Activated CD4-positive, alpha-beta T cell treated with anti-CD3 and anti-CD28 coated beads, Interleukin-2, amount 50 U/mL, for 1 hour (primary cell): ENCODE data around the gene CRPPA.
A peak's percentile ranks its signal among the peaks of the same experiment; 100 is the strongest.
"Not testable (repeated sequence)": the region's sequence is repeated elsewhere in the genome, so short reads cannot be mapped to it uniquely, and the experiment has no call there.

Experiments used
- DNase-seq: peaks from one replicate; pipeline ENCODE4 v3.0.0-alpha.2; 2020

Gene CRPPA

DNA sequence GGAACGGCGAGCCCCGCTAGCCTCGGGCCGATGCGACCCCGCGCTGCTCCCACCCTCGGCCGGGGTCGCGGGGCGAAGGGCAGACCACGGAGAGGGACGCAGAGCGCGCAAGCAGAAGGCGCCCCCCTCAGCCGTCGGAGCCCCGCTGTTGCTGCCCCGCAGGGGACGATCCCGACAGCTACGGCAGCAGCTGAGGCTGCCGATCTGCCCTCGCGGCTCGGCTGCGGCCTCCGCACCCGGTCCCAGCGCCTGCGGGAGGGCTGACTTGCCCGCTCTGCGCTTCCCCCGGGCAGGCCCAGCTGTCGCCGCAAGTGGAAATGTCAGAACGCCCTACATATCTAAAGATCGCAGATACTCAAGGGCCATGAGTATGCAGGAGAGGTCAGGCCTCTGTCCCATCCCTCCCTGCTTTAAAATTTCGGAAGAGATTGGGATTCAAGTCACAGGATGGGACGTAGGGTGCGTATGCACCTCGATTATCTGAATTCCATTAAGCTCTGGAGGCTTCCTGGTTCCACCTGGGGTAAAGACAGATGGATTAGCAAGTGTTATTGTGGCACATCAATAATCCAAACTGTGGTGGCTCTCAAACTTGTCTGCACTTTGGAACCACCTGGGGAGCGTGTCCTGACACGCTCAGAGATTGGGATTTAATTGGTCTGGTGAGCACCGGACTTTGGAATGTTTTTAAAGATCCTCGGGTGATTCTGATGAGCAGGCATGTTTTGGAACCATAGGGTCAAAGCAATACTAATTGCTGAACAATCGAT lies at the start of gene CRPPA:
Gene CRPPA (minus strand): TSS at position 206 of the 770 bp plus-strand sequence. CDS start 216 bp downstream, outside the sequence.
- peak; percentile 10 for DNase-seq

GRCh38 chr7:16465469-16466361 lies 44.4 kb upstream of the CRPPA start, which contains the start of gene SOSTDC1:
Gene SOSTDC1, minus strand, starts transcription at chr7:16465738. Its CDS starts 70 bp downstream, at chr7:16465668.
- no peak for DNase-seq

GRCh38 chr7:16463949-16464715 lies 42.8 kb upstream of the CRPPA start:
- no peak for DNase-seq

- no peak for DNase-seq
Measured at GRCh38 chr7:16463520-16463919, 42.2 kb upstream of the CRPPA start.

DNA sequence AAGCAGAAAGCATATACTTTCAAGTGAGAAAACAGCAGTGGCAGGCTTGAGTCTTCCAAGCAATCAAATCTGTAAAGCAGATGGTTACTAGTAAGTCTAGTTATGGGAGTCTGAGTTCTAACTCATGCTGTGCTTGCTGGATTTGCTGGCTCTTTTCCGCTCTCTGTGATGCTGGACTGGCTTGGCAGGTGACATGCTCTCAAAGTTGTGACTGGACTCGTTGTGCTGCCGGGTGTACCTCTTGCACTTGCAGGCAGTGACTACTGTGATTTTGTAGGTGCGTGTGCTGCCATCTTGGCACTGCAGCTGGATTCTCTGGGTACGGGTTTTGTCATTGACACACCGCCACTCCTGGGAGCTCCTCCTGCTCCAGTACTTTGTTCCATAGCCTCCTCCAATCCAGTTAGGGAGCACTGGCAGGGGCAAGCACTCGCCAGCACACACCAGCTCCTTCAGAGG lies 41.1 kb upstream of the CRPPA start:
- no peak for DNase-seq

DNA sequence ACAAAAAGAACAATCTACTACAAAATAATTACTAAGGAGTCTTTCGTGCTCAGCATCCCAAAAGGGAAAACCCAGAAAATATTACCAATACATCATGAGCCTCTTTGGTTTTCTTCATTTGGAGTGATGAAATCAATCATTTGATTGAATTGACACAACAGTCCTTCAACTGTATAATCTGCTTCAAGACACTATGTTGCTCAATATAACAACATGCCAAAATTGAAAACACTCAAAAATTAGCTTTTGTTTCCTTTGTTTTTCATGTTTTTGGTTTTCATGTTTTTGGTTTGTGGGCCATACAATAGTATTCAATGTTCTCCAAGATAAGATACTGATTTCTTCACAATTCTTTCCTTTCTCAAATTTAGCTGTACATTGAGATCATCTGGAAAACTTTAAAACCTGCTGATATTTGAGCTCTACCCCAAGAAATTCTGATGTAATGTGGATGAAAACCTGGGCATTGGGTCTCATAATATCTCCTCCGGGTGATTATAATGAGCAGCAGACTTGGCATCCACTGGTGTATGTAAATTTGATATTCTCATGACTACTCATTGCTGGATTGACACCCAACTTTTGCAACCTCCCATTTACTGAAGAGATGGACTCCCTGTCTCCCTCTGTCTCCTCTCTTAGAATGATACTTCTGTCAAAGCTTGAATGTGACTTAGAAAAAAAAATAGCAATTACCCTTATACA lies 39.6 kb upstream of the CRPPA start:
- DNase-seq = no peak

DNA sequence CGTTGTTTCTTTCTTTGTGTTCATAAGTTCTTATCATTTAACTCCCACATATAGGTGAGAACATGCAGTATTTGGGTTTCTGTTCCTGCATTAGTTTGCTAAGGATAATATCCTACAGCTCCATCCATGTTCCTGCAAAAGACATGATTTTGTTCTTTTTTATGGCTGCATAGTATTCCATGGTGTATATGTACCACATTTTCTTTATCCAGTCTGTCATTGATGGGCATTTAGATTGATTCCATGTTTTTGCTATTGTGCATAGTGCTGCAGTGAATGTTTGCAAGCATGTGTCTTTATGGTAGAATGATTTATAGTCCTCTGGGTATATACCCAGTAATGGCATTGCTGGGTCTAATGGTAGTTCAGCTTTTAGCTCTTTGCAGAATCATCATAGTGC lies 35.0 kb upstream of the CRPPA start:
- DNase-seq = not testable (repeated sequence)

DNA sequence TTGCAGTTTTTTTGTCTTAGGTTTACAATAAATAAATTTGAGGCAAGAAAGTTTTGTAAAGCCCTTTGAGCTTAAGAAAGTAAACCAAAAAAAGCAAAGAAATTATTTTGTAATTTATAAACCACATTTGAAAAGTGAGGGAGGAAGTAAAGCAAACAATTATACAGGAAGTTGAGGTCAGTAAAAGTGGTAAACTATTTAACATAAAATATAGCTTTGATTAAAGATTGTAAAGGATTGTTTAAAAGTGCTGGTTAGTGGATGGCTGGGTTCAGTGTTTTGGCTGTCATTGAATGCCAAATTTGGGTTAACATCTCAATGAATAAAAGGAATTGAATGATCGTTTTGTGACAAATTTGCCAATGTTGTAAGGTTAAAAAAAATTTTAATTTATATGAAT lies 34.3 kb upstream of the CRPPA start:
- DNase-seq = no peak

GRCh38 chr7:16450366-16450765 lies 29.0 kb upstream of the CRPPA start:
- no peak for DNase-seq

GRCh38 chr7:16447876-16448275 lies 26.5 kb upstream of the CRPPA start:
- DNase-seq = no peak

GRCh38 chr7:16446508-16446907 lies 25.2 kb upstream of the CRPPA start:
- DNase-seq = no peak

DNA sequence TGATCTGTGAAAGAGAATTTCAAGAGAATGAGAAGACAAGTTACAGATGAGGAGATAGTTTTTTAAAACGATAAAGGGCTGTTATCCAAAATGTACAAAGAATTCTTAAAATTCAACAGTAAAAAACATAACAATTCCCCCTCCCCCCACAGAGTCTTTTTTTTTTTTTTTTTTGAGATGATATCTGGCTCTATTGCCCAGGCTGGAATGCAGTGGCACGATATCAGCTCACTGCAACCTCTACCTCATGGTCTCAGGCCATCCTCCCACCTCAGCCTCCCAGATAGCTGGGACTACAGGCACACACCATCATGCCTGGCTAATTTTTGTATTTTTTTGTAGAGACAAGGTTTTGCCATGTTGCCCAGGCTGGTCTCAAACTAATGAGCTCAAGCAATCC lies 22.5 kb upstream of the CRPPA start:
- DNase-seq = not testable (repeated sequence)

DNA sequence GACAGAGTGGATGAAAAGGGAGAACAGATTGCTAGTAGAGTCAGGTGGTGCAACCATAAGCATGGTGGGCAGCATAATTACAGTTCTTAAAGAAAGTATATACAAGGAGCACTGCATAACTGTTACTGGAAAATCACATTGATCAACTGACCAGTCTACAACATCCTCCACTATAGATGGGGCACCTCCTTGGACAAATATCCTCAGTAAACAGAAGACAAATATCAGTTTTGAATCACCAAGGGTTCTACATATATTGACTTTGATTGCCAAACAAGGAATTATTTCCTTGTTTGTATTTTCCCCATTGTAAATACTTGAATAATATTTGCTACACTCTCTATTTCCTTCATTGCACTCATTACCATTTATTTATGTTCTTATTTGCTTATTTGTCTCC lies 17.6 kb upstream of the CRPPA start:
- no peak for DNase-seq

DNA sequence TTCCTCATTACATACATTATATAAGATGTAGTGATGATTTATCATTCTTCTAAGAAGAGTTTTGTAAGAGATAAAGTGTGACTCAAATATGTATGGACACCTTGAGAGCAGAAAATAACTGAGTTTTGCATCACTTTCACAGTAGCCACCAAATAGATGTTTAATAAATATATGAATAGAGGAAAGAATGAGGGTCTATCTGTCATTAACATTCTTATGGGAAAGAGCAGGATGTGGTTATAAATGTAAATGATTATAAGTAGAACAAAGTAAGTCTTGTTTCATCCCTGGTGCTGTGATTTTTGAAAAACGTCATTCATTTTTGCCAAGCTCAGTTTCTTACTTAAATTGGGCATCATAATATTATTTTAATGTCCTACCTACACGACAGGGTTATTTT lies 15.0 kb upstream of the CRPPA start:
- DNase-seq = no peak

DNA sequence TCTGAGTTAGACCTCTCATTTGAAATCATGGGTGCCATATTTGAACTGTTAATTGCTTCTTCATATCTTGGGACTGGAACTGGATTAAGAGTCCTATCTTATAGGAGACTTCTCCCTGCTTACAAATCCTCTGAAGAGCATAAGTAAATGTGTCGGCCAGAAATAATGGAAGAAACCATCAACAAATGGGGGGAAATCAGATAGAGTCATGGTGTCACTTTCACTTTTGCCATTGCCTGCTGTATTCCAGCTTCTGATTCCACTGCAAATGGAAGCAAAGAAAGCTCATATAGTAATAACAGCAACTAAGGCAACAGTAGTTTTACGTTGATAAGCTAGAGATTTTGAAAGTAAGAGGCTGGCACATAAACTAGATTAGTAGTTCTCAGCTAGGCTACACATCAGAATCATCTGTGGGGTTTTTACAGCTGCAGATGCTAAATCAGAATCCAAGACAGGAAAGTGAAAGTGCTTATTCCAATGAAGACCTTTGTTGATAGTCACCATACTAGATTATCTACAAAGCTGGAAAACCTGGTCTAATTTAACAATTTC lies 12.3 kb upstream of the CRPPA start:
- no peak for DNase-seq

GRCh38 chr7:16432425-16432731 lies 11.0 kb upstream of the CRPPA start:
- no peak for DNase-seq

DNA sequence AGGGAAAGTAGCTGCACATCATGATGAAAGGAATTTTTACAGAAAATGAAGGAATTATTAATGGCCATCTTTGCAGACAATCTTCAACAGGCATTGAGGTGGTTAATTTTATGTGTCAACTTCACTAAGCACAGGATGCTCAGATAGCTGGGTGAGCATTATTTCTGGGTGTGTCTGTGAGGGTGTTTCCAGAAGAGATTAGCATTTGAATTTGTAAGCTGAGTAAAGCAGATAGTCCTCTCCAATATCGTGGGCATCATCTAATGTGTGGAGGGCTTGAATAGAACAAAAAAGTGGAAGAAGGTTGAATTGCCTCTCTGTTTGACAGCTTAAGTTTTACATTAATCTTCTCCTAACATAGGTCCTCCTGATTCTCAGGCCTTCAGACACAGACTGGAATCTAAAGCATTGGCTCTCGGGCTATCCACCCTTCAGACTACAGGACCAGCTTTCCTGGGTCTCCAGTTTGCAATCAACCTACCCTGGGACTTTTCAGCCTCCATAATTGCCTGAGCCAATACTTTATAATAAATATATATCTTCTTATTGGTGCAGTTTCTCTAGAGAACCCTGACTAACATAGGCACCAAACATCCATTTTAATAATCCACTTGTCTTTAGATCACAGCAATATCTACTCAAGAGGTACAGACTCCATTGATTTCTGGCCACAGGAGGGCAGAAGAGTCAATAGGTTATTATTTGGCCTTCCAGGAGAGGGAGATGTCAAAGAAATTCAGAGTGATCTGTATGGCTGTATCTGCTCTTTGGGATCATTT lies 10.5 kb upstream of the CRPPA start:
- DNase-seq = no peak

- no peak for DNase-seq
Measured at GRCh38 chr7:16430133-16430532, 8.8 kb upstream of the CRPPA start.

- DNase-seq = no peak
Measured at GRCh38 chr7:16428672-16429071, 7.3 kb upstream of the CRPPA start.

DNA sequence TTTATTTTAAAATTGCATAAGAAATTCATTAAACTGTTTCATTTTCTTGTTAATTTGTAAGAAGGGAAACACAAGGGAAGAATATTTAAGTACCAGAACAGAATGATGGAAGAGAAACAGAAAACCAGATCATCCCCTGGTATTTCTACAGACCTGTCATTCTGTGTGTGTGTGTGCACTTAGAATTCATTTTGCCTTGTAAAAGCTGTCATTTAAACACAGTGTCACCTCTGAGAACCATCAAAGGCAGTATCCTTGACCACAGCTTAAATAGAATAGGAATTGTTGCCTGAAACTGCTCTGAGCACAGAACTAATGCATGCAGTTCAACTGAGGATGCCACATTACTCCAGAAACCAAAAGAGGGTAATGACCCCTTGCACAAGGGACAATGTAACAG lies 6.8 kb upstream of the CRPPA start:
- no peak for DNase-seq

DNA sequence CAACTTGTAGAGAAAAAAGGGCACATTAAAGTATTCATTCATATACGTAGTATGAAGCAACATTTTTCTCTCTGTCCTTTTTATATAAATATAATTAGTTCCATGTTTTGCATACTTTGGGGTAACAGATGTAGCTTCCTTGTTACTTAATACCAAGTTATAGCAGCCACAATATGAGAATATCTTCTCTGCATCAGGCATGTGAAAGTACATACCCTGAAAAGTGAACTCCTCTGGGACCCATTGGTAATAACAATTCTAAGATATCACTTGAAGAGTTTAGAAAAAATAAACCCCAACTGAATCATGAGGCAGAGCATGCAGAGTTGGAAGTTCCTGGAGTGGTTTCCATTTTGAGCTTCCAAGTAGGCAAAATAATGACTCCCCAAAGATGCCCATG lies 2.4 kb upstream of the CRPPA start:
- DNase-seq = no peak

DNA sequence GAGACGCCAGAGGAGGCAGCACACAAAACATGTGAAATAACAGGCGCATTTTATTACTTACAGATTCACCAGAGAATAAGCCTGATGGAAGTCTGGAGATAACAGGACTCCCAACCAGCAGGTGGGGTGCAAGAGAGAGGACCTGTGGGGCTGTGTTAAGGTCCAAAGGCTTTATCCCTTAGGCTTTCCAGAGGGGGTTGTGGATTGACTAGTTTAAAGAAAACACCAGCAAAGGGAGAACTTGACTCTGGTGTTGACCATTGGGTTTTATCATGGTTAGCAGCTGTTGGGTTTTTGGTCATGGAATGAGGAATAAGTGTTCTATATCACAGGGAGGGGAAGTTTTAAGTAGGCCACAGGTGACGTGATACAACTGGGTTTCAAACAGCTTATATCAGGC lies 1.6 kb upstream of the CRPPA start:
- DNase-seq = no peak
